Measurements from ENCODE around the gene ADGRD1.

ADGRD1 gene

DNA sequence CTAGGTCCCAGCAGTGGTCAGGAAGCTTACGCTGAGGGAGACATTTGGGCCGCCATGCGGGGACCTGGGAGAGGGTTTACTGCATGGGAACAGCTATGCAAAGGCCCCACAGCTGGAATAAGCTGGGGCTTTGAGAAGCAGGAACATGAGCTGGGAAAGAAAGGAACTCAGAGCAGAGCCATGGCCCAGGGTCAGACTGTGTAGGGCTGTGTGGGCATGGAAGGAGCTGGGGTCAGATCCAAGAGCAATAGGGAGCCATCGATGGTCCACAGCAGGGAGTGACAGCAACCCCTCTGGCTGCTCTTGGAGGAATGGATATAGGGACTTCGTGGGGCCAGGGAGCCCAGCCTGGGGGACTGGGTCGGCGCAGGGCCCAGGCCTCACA, 151.6 kb downstream of the ADGRD1 start:
- H3K27ac ChIP-seq (replicated peaks): no peak overlapping the region

DNA sequence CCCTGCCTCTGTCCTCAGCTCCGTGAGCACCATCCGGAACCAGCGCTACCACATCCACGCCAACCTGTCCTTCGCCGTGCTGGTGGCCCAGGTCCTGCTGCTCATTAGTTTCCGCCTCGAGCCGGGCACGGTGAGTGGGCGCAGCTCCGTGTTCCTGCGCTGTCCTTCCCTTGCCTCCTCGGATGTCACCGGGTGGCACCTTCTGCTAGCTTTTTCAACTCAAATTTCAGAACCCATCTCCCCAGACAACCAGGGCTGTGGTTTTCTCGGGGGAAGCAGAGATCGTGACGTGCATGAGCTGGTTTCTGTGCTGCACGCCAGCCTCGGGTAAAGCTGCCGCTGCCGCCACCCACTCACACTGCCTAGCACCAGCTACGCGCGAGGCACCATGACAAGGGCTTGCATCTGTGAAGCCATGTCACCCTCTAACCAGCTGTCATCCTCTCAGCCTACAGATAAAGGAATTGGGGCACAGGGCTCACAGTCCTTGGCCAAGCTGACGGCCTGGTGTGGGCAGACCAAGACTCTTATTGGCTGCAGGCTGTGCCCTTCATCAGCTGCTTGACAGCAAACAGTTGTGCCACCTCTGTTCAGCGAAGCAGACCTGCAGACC, 152.1 kb downstream of the ADGRD1 start:
- Histone ChIP-seq H3K27ac (replicated peaks) (no peak overlapping the region), H3K27me3 (ENCODE audit: insufficient read depth, poor library complexity, severe bottlenecking) (no peaks in the 10 kb centered on the region), H3K4me3 (replicated peaks; ENCODE audit: insufficient read depth, low read length) (no peak overlapping the region)
- no peak for DNase-seq (ENCODE audit: low read depth in 1 of 2, low spot score in 1 of 2)
- TF ChIP-seq, protein P1, sequence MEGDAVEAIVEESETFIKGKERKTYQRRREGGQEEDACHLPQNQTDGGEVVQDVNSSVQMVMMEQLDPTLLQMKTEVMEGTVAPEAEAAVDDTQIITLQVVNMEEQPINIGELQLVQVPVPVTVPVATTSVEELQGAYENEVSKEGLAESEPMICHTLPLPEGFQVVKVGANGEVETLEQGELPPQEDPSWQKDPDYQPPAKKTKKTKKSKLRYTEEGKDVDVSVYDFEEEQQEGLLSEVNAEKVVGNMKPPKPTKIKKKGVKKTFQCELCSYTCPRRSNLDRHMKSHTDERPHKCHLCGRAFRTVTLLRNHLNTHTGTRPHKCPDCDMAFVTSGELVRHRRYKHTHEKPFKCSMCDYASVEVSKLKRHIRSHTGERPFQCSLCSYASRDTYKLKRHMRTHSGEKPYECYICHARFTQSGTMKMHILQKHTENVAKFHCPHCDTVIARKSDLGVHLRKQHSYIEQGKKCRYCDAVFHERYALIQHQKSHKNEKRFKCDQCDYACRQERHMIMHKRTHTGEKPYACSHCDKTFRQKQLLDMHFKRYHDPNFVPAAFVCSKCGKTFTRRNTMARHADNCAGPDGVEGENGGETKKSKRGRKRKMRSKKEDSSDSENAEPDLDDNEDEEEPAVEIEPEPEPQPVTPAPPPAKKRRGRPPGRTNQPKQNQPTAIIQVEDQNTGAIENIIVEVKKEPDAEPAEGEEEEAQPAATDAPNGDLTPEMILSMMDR (IDR thresholded peaks at IDR 0.05; ENCODE audit: insufficient read depth, low read length): no peak
- TF ChIP-seq GABPA (IDR thresholded peaks at IDR 0.05; ENCODE audit: low read depth): no peak

More for the DNA sequence above, 151.6 kb downstream of the ADGRD1 start:
- TF ChIP-seq POLR2AphosphoS5 (IDR thresholded peaks at IDR 0.05; ENCODE audit: low read depth) (no peak), GABPA (IDR thresholded peaks at IDR 0.05; ENCODE audit: low read depth) (no peak), SPI1 (IDR thresholded peaks at IDR 0.05; ENCODE audit: borderline replicate concordance, low read depth) (no peak)
- TF ChIP-seq, protein P1 (IDR thresholded peaks at IDR 0.05; ENCODE audit: insufficient read depth, low read length): no peak
- TF ChIP-seq, protein P2, sequence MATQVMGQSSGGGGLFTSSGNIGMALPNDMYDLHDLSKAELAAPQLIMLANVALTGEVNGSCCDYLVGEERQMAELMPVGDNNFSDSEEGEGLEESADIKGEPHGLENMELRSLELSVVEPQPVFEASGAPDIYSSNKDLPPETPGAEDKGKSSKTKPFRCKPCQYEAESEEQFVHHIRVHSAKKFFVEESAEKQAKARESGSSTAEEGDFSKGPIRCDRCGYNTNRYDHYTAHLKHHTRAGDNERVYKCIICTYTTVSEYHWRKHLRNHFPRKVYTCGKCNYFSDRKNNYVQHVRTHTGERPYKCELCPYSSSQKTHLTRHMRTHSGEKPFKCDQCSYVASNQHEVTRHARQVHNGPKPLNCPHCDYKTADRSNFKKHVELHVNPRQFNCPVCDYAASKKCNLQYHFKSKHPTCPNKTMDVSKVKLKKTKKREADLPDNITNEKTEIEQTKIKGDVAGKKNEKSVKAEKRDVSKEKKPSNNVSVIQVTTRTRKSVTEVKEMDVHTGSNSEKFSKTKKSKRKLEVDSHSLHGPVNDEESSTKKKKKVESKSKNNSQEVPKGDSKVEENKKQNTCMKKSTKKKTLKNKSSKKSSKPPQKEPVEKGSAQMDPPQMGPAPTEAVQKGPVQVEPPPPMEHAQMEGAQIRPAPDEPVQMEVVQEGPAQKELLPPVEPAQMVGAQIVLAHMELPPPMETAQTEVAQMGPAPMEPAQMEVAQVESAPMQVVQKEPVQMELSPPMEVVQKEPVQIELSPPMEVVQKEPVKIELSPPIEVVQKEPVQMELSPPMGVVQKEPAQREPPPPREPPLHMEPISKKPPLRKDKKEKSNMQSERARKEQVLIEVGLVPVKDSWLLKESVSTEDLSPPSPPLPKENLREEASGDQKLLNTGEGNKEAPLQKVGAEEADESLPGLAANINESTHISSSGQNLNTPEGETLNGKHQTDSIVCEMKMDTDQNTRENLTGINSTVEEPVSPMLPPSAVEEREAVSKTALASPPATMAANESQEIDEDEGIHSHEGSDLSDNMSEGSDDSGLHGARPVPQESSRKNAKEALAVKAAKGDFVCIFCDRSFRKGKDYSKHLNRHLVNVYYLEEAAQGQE (IDR thresholded peaks at IDR 0.05; ENCODE audit: insufficient replicate concordance, low read depth): no peak
- Histone ChIP-seq H3K27me3 (ENCODE audit: insufficient read depth, poor library complexity, severe bottlenecking) (no peaks in the 10 kb centered on the region), H3K4me3 (replicated peaks; ENCODE audit: insufficient read depth, low read length) (no peak overlapping the region)
- DNase-seq (ENCODE audit: low read depth in 1 of 2, low spot score in 1 of 2): no peak

DNA sequence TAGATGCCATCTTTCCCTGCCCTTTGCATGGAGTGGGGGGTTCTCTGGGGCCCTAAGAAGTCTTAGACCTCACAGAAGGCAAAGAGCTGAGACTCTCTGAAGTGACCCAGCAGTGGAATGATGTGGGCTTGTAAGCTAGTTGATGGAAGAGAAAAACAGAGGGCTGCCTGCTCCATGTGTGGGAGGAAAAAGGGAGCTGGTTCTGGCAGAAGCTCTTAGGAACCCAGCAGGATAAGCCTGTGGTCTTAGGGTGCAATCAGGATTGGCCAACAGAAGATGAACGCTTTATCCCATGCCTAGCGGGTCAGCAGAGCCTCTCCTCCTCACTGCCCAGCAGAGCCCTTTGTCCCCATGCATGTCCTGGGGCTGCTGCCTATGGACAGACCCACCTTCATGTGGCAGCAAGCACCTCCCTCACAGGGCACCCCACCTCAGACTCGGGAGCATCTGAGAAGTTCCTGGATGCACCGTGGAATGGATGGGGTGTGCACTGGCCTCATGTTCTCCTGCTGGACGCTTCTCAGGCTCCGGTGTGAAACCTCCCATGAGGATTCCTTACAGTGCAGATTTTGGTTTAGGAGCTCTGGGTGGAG, 152.7 kb downstream of the ADGRD1 start:
- no peak for DNase-seq (ENCODE audit: low read depth in 1 of 2, low spot score in 1 of 2)
- no peak overlapping the region for H3K4me3 ChIP-seq (replicated peaks; ENCODE audit: insufficient read depth, low read length)
- no peak for TF ChIP-seq GABPA (IDR thresholded peaks at IDR 0.05; ENCODE audit: low read depth)
- TF ChIP-seq, protein P1 (IDR thresholded peaks at IDR 0.05; ENCODE audit: insufficient read depth, low read length): no peak
- no peak for TF ChIP-seq POLR2AphosphoS5 (IDR thresholded peaks at IDR 0.05; ENCODE audit: low read depth)
- TF ChIP-seq, protein P2 (IDR thresholded peaks at IDR 0.05; ENCODE audit: insufficient replicate concordance, low read depth): no peak
- no peak for TF ChIP-seq SPI1 (IDR thresholded peaks at IDR 0.05; ENCODE audit: borderline replicate concordance, low read depth)
- no peaks in the 10 kb centered on the region for H3K27me3 ChIP-seq (ENCODE audit: insufficient read depth, poor library complexity, severe bottlenecking)
- no peak overlapping the region for H3K27ac ChIP-seq (replicated peaks)
